Medulla oblongata (tissue), 1 donor: Measurements from ENCODE around the gene TMEM134.

ENCODE experiments used
- DNase-seq: peaks from one replicate; pipeline ENCODE4 v3.0.0-alpha.2; 2015; ENCODE audit errors: extremely low spot score

TMEM134 gene

GRCh38 chr11:67422891-67423290 lies 46.2 kb downstream of the TMEM134 start:
- DNase-seq, result no peak

DNA sequence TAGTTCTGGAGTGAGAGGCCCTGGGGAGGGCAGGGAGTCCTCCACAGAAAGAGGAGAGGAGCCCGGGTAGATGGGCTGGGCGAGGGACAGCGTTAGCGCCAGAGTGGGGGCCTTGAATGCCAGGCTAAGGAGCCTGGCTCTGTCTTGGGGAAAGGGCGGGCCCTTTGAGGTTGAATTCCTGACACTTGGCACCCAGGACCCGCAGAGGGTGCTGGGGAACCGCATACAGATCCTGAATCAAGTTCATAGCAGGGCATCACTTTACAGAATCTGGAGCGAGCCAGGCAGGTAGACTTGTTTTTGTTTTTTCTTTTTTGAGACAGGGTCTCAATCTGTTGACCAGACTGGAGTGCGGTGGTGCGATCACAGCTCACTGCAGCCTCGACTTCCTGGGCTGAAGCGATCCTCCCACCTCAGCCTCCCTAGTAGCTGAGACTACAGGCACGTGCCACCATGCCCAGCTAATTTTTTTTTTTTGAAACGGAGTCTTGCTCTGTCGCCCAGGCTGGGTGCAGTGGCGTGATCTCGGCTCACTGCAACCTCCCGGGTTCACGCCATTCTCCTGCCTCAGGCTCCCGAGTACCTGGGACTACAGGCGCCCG lies 47.5 kb downstream of the TMEM134 start:
- DNase-seq, result no peak

GRCh38 chr11:67420646-67421429 lies 48.2 kb downstream of the TMEM134 start:
- DNase-seq, result peak; percentile 90

GRCh38 chr11:67420147-67420645 lies 48.9 kb downstream of the TMEM134 start:
- no peak for DNase-seq

DNA sequence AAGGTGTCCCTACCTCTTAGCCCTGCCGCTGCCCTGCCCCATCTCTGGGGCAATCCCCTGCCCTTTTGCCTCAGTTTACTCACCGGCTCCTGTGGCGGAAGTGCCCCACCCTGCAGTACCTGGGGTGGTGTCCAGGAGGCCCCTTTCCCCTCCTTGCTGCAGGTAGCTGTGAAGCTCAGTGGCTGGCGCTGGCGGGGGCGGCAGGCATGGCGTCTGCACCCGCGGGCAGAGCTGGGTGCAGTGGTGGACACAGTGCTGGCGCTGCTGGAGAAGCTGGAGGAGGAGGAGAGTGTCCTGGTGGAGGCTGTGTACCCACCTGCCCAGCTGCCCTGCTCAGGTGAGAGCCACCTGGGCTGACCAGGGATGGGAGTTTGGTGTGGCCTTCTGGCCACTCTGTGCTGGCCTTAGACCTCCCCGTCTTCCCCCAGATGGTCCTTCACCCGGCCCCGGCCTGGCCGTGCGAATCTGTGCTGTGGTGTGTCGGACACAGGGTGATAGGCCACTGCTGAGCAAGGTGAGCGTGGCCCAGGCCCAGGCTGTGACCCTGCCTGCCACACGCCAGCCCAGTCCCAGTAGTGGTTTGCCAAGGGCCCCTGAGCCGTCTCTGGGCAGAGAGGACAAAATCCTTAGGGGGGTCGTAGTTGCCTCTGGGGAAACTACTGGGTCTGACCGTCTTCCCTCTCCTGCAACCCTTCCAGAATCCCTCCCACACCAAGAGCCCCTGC lies 49.6 kb downstream of the TMEM134 start:
- no peak for DNase-seq

DNA sequence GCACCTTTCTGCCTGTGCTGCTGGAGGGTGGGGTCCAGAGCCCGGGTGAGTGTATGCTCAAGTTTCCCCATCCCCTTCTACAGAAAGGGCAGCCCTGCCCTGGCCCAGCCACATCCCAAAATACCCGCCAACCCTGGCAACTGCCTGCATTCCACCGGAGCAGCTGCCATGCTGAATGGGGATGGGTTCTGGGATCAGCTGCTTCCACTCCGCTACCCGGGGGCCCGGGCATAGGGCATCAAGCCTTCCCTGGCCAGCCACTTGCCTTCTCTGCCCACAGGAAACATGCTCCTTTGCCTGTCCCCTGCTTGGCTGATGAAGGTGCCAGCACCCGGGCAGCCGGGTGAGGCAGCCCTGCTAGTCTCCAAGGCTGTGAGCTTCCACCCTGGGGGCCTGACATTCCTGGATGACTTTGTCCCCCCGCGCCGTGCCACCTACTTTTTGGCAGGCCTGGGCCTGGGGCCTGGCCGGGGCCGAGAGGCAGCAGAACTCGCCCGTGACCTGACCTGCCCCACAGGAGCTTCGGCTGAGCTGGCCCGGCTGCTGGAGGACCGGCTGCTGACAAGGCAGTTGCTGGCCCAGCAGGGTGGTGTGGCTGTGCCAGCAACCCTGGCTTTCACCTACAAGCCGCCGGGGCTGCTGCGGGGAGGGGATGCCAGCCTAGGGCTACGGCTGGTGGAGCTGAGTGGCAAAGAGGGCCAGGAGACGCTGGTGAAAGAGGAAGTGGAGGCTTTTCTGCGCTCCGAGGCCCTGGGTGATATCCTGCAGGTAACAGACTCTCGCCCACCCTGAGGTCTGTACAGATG lies 50.4 kb downstream of the TMEM134 start:
- DNase-seq, result no peak

DNA sequence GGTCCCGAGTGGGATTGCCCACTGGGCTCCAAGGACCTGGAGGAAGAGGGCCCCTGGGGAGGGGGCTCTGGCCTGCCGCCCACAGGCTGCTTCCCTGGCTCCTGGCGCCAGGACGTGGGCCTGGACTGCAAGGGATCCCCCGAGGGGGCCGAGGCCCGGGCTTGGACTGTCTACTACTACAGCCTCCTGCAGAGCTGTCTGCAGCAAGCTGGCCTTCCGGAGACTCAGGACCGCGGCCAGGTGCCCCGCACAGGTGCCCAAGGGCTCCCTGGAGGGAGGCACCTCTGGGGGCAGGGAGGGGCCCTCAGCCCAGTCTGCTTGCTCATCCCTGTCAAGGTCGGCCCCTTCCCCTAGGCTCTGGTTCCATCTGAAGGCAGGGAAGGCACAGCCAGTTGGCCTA lies 51.6 kb downstream of the TMEM134 start:
- DNase-seq, result no peak

- DNase-seq, result peak; percentile 44
Observed at GRCh38 chr11:67416416-67417335, 52.4 kb downstream of the TMEM134 start.

DNA sequence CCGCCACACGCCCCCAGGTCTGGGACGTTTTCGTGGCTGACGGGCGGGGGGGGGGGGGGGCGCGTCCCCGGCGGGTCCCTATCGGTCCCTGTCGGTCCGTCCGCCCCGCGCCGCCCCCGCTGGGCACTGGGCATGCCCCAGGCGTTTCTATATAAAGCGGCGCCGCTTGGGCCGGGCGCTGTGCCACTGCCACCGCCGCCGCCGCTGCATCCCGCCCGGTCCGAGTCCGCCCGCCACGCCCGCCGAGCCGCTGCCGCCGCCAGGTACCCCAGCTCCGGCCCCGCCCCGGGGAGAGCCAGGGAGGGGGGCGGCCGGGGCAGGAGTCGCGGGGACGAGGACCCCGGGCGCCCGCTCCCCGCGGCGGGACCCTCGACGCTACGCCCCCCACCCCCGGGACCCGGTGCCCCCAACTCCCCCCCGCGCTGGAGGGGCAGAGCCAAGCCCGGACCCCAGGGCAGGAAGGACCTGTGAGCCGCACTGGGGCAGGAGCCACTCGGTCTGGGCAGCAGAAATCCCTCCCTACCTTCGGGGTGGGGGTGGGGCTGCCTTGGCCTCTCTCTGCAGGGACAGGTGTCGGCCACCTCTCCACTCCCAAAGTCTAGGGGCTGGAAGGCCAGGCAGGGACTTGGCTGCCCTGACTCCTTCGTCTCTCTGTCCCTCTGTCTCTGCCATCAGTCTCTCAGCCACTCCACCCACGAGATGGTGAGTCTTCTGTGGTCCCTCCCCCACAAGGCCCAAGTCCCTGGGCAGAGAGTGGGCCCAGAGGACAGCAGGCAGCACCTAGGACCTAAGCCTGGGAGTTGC lies 53.3 kb downstream of the TMEM134 start, which contains the start of gene CARNS1:
Gene CARNS1 (plus strand): TSS at position 178 of the 804 bp plus-strand sequence. CDS start 522 bp downstream, at position 700.
- DNase-seq, result peak; percentile 55

- no peak for DNase-seq
Observed at GRCh38 chr11:67413266-67413849, 55.7 kb downstream of the TMEM134 start.

- no peak for DNase-seq
Observed at GRCh38 chr11:67412495-67413179, 56.4 kb downstream of the TMEM134 start.

DNA sequence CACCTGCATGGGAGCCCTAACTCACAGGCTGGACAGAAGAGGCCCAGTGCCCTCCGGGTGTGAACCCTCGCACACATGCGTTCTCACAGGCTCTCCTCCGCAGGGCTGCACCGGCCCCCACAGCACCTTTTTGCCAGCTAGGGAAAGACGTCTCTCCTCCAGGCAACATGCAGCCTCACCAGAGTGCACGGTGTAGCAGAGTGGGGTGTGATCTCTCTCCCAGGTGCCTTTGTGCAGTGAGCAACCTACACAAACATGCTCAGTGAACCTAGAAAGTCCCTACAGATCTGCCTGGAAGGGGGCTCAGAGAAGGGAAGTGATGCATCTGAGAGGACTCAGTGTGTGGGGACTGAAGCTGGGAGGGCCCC lies 57.3 kb downstream of the TMEM134 start:
- DNase-seq, result no peak
